GM20000 (cell line): ENCODE data around the gene EFNB2.

Experiments used
- DNase-seq: peaks from one replicate; pipeline ENCODE4 v3.0.0; 2012; ENCODE audit warnings: low spot score
- TF ChIP-seq, protein P1 (sequence below): IDR thresholded peaks from 2 replicates; pipeline ENCODE4 v1.5.1; 2012; ENCODE audit warnings: mild to moderate bottlenecking, control low read depth; ENCODE audit errors: extremely low read depth, missing control alignments

Gene EFNB2

GRCh38 chr13:106464076-106464475 is 71.4 kb downstream of the EFNB2 start:
- TF ChIP-seq, protein P1, sequence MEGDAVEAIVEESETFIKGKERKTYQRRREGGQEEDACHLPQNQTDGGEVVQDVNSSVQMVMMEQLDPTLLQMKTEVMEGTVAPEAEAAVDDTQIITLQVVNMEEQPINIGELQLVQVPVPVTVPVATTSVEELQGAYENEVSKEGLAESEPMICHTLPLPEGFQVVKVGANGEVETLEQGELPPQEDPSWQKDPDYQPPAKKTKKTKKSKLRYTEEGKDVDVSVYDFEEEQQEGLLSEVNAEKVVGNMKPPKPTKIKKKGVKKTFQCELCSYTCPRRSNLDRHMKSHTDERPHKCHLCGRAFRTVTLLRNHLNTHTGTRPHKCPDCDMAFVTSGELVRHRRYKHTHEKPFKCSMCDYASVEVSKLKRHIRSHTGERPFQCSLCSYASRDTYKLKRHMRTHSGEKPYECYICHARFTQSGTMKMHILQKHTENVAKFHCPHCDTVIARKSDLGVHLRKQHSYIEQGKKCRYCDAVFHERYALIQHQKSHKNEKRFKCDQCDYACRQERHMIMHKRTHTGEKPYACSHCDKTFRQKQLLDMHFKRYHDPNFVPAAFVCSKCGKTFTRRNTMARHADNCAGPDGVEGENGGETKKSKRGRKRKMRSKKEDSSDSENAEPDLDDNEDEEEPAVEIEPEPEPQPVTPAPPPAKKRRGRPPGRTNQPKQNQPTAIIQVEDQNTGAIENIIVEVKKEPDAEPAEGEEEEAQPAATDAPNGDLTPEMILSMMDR: no peak
- no peak for DNase-seq

- TF ChIP-seq, protein P1: no peak
- no peak for DNase-seq
Measured at GRCh38 chr13:106462710-106463109, 72.8 kb downstream of the EFNB2 start.

GRCh38 chr13:106455777-106456176 is 79.7 kb downstream of the EFNB2 start:
- TF ChIP-seq, protein P1: no peak
- no peak for DNase-seq

DNA sequence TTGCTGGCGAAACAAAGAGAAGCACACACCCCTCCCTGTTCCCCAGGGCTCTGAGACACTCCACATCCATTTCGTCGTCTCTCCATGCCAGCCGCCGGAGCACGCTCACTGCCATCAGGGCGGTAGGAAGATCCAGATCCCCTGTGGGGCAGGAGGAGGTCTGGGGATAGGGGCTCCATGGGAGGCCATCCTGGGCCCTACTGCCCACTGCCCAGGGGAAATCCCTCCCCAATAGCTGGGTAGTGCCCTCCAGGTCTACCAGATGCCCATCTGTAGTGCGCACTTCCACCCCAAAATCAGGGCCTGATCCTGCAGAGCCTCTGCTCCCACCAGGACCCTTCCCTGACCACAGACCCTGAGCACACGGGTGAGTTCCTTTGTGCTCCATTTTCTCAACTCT is 80.3 kb downstream of the EFNB2 start:
- TF ChIP-seq, protein P1: no peak
- no peak for DNase-seq

DNA sequence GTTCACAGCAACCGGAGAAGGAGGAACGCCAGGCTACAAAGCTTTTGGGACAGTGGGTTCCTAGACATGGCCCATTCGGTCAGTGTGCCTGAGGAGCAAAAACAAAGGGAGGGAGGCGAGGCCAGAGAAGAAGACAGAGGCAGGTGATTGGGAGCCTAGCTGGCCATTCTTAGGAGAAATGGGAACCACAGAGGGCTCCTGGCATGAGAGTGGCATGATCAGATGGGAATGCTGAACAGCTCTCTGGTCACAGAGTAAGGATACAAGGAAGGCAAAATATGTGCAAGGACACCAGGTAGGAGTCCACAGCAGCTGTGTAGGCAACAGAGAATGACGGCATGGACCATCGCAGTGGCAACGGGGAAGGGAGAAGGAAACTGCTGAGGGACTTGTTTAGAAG is 82.4 kb downstream of the EFNB2 start:
- TF ChIP-seq, protein P1: no peak

DNA sequence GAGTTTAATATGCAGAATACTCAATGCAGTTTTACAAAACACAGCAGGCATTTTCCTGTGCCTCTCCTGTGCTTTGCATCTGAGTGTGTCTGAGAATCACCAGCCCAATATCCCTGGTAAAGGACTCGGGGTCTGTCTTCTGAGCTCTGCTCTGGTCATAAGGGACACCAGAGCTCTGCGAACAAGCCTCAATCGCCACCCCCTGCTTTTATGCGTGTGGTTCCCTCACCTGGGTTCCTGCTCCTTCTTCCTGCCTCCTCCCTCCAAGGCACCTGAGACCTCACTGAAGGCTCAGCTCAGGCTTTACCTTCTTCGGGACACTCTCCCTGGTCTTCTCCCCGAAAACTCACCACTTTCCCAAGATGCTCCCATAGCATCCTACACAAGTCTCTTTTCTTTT is 84.5 kb downstream of the EFNB2 start:
- no peak for DNase-seq
- TF ChIP-seq, protein P1: no peak

More for the DNA sequence above, 82.4 kb downstream of the EFNB2 start:
- no peak for DNase-seq

- TF ChIP-seq, protein P1: no peak
Measured at GRCh38 chr13:106449096-106449495, 86.4 kb downstream of the EFNB2 start.

GRCh38 chr13:106445996-106446395 is 89.5 kb downstream of the EFNB2 start:
- TF ChIP-seq, protein P1: no peak
- DNase-seq: no peak

More at GRCh38 chr13:106449096-106449495, 86.4 kb downstream of the EFNB2 start:
- DNase-seq: no peak
